K562 (cell line): ENCODE measurements around the gene PPAN. TPM values are rescaled to one million over a fixed set of nuclear protein-coding genes. Genes with fewer than 3 reads are reported as not detected.

Source experiments
- BRF1 ChIP-seq: IDR thresholded peaks from 3 replicates; pipeline ENCODE4 v1.6.1; 2011; ENCODE audit warnings: borderline replicate concordance, mild to moderate bottlenecking; ENCODE audit not compliant: insufficient read length; ENCODE audit errors: extremely low read depth
- MEF2A ChIP-seq: IDR thresholded peaks from 2 replicates; pipeline ENCODE4 v1.6.1; 2011; ENCODE audit warnings: low read depth, mild to moderate bottlenecking, low read length, moderate library complexity; ENCODE audit not compliant: control insufficient read depth
- POLR3A ChIP-seq: IDR thresholded peaks from 2 replicates; pipeline ENCODE4 v1.6.1; 2011; ENCODE audit warnings: borderline replicate concordance, mild to moderate bottlenecking, moderate library complexity; ENCODE audit not compliant: insufficient read length, insufficient read depth; ENCODE audit errors: extremely low read depth
- SMC3 ChIP-seq: conservative IDR thresholded peaks from 2 replicates; pipeline ENCODE4 v1.6.1; 2011; ENCODE audit warnings: low read depth, low read length, improper control_type of control experiment; ENCODE audit not compliant: insufficient read depth
- XRCC4 ChIP-seq: IDR thresholded peaks from one replicate; pipeline ENCODE4 v1.6.1; 2011; ENCODE audit not compliant: insufficient read depth, insufficient read length; ENCODE audit errors: extremely low read depth
- polyA plus RNA-seq, 8 experiments: library from polyadenylated mRNA; depleted of rRNA in 4 of 8; stranded (reverse) in 5 of 8; unstranded in 3 of 8; fragments of >200 nt; fragmentation: Nextera tagmentation in 2 of 8; fragmentation: Illumina TruSeq in 1 of 8; extraction: Ambion mirVana in 2 of 8; extraction: Trizol in 1 of 8; gene quantifications; 2 replicates each; pipeline versions ENCODE4 v1.2.1 to v1.2.3, GENCODE V29; 2011 to 2014; ENCODE audit warnings: inconsistent platforms in 1 of 8, missing spikeins in 1 of 8
- total RNA-seq, 7 experiments: library from RNA; depleted of rRNA in 6 of 7; stranded (reverse); fragments of >200 nt in 6 of 7; fragmentation: Illumina TruSeq in 2 of 7; extraction: Trizol in 2 of 7; gene quantifications; 2 replicates each; pipeline versions ENCODE4 v1.2.1 to v1.2.3, GENCODE V29; 2011 to 2021; ENCODE audit warnings: low replicate concordance in 1 of 7
- TF ChIP-seq, protein P1 (sequence below): fragments of 450-650 bp; IDR thresholded peaks from 2 replicates; pipeline ENCODE4 v1.6.1; 2016; ENCODE audit warnings: mild to moderate bottlenecking, moderate library complexity
- TF ChIP-seq, protein P2 (sequence below), 3 experiments: fragments of 200-800 bp in 1 of 3; fragments of 250-450 bp in 1 of 3; fragments of 450-650 bp in 1 of 3; sonication (Bioruptor Pico) in 1 of 3; sonication (Bioruptor generic) in 1 of 3; formaldehyde crosslinking in 1 of 3; IDR thresholded peaks; 2 replicates each; pipeline versions ENCODE4 v1.6.1 to v1.8.0; 2016 to 2022; ENCODE audit warnings: mild to moderate bottlenecking in 2 of 3, missing genetic modification characterization in 2 of 3, missing compliant biosample characterization in 1 of 3, moderate library complexity in 1 of 3
- TF ChIP-seq, protein P3 (sequence below), 2 experiments: IDR thresholded peaks; 2 replicates each; pipeline ENCODE4 v1.6.1; 2011; ENCODE audit warnings: borderline replicate concordance in 1 of 2, control low read depth in 1 of 2, low read depth in 1 of 2, low read length in 1 of 2, mild to moderate bottlenecking in 1 of 2, mixed read lengths in 1 of 2, moderate library complexity in 1 of 2; ENCODE audit not compliant: insufficient read depth in 1 of 2, insufficient read length in 1 of 2, poor library complexity in 1 of 2, severe bottlenecking in 1 of 2; ENCODE audit errors: extremely low read depth in 1 of 2

Gene PPAN
- total and polyA plus RNA-seq, 9 of the 15 experiments (the other 6 are each of a cell fraction or from before 2014, with no cell fraction given), result 2.2 to 129 (median 59.1) TPM

DNA sequence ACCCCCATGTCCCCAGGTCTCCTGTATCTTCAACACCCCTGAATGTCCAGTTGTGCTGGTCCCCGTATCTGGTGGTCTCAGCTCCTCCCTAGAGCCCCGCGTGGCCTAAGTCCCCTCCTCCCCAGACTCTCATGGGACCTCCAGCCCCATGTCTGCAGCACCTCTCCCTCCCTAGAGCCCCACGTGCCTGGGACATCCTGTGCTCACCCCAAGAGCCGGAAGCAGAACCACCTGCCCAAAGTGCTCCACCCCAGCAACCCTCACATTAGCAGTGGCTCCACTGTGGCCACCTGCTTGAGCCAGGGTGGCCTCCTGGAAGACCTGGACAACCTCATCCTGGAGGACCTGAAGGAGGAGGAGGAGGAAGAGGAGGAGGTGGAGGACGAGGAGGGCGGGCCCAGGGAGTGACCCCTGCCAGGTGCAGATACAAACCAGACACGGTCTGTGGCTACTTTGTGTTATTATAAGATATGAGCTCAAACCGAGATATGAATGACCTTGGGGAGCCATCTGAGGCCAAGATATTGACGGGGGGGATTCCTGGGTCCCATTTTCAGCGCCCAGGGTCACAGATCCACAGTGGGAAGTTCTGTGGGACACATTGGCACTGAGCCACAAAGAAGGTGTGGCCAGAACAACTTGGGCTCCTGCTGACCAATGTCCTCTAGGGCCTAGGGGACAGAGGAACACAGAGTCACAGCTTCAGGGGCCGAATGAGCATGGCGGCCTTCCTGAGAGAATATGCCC is 14.1 kb upstream of the PPAN start (continued):
- TF ChIP-seq, protein P1, sequence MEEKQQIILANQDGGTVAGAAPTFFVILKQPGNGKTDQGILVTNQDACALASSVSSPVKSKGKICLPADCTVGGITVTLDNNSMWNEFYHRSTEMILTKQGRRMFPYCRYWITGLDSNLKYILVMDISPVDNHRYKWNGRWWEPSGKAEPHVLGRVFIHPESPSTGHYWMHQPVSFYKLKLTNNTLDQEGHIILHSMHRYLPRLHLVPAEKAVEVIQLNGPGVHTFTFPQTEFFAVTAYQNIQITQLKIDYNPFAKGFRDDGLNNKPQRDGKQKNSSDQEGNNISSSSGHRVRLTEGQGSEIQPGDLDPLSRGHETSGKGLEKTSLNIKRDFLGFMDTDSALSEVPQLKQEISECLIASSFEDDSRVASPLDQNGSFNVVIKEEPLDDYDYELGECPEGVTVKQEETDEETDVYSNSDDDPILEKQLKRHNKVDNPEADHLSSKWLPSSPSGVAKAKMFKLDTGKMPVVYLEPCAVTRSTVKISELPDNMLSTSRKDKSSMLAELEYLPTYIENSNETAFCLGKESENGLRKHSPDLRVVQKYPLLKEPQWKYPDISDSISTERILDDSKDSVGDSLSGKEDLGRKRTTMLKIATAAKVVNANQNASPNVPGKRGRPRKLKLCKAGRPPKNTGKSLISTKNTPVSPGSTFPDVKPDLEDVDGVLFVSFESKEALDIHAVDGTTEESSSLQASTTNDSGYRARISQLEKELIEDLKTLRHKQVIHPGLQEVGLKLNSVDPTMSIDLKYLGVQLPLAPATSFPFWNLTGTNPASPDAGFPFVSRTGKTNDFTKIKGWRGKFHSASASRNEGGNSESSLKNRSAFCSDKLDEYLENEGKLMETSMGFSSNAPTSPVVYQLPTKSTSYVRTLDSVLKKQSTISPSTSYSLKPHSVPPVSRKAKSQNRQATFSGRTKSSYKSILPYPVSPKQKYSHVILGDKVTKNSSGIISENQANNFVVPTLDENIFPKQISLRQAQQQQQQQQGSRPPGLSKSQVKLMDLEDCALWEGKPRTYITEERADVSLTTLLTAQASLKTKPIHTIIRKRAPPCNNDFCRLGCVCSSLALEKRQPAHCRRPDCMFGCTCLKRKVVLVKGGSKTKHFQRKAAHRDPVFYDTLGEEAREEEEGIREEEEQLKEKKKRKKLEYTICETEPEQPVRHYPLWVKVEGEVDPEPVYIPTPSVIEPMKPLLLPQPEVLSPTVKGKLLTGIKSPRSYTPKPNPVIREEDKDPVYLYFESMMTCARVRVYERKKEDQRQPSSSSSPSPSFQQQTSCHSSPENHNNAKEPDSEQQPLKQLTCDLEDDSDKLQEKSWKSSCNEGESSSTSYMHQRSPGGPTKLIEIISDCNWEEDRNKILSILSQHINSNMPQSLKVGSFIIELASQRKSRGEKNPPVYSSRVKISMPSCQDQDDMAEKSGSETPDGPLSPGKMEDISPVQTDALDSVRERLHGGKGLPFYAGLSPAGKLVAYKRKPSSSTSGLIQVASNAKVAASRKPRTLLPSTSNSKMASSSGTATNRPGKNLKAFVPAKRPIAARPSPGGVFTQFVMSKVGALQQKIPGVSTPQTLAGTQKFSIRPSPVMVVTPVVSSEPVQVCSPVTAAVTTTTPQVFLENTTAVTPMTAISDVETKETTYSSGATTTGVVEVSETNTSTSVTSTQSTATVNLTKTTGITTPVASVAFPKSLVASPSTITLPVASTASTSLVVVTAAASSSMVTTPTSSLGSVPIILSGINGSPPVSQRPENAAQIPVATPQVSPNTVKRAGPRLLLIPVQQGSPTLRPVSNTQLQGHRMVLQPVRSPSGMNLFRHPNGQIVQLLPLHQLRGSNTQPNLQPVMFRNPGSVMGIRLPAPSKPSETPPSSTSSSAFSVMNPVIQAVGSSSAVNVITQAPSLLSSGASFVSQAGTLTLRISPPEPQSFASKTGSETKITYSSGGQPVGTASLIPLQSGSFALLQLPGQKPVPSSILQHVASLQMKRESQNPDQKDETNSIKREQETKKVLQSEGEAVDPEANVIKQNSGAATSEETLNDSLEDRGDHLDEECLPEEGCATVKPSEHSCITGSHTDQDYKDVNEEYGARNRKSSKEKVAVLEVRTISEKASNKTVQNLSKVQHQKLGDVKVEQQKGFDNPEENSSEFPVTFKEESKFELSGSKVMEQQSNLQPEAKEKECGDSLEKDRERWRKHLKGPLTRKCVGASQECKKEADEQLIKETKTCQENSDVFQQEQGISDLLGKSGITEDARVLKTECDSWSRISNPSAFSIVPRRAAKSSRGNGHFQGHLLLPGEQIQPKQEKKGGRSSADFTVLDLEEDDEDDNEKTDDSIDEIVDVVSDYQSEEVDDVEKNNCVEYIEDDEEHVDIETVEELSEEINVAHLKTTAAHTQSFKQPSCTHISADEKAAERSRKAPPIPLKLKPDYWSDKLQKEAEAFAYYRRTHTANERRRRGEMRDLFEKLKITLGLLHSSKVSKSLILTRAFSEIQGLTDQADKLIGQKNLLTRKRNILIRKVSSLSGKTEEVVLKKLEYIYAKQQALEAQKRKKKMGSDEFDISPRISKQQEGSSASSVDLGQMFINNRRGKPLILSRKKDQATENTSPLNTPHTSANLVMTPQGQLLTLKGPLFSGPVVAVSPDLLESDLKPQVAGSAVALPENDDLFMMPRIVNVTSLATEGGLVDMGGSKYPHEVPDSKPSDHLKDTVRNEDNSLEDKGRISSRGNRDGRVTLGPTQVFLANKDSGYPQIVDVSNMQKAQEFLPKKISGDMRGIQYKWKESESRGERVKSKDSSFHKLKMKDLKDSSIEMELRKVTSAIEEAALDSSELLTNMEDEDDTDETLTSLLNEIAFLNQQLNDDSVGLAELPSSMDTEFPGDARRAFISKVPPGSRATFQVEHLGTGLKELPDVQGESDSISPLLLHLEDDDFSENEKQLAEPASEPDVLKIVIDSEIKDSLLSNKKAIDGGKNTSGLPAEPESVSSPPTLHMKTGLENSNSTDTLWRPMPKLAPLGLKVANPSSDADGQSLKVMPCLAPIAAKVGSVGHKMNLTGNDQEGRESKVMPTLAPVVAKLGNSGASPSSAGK, result no peak
- TF ChIP-seq XRCC4 (no peak), POLR3A (no peak), SMC3 (no peak), MEF2A (no peak; the same call in 1 of the 2 replicates), BRF1 (no peak)
- TF ChIP-seq, protein P2, sequence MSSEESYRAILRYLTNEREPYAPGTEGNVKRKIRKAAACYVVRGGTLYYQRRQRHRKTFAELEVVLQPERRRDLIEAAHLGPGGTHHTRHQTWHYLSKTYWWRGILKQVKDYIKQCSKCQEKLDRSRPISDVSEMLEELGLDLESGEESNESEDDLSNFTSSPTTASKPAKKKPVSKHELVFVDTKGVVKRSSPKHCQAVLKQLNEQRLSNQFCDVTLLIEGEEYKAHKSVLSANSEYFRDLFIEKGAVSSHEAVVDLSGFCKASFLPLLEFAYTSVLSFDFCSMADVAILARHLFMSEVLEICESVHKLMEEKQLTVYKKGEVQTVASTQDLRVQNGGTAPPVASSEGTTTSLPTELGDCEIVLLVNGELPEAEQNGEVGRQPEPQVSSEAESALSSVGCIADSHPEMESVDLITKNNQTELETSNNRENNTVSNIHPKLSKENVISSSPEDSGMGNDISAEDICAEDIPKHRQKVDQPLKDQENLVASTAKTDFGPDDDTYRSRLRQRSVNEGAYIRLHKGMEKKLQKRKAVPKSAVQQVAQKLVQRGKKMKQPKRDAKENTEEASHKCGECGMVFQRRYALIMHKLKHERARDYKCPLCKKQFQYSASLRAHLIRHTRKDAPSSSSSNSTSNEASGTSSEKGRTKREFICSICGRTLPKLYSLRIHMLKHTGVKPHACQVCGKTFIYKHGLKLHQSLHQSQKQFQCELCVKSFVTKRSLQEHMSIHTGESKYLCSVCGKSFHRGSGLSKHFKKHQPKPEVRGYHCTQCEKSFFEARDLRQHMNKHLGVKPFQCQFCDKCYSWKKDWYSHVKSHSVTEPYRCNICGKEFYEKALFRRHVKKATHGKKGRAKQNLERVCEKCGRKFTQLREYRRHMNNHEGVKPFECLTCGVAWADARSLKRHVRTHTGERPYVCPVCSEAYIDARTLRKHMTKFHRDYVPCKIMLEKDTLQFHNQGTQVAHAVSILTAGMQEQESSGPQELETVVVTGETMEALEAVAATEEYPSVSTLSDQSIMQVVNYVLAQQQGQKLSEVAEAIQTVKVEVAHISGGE (CRISPR knock-in tag; IDR thresholded peaks at IDR 0.05), result peak in 1 of 3 experiments; percentile 36; a peak in 1 of 6 replicates
- TF ChIP-seq, protein P3, sequence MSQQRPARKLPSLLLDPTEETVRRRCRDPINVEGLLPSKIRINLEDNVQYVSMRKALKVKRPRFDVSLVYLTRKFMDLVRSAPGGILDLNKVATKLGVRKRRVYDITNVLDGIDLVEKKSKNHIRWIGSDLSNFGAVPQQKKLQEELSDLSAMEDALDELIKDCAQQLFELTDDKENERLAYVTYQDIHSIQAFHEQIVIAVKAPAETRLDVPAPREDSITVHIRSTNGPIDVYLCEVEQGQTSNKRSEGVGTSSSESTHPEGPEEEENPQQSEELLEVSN (IDR thresholded peaks at IDR 0.05; ENCODE audit: borderline replicate concordance in 1 of 2, extremely low read depth in 1 of 2, insufficient read depth in 1 of 2, insufficient read length in 1 of 2, low read depth in 1 of 2, low read length in 1 of 2, poor library complexity in 1 of 2, severe bottlenecking in 1 of 2), result peak in 1 of 2 experiments; percentile 18
